Stomach (tissue), 9 donors: ENCODE results near the gene KCNJ12. TPM values are rescaled to one million over a fixed set of nuclear protein-coding genes. Genes with fewer than 3 reads are reported as not detected.

Experiments
- DNase-seq, 2 donors: peaks; one replicate each; pipeline versions ENCODE4 v3.0.0 to v3.0.0-alpha.2; 2013 to 2019
- H3K27ac ChIP-seq, 5 donors: fragments of 200-600 bp in 4 of 5; sonication (generic) in 4 of 5; one replicate each; pipeline ENCODE4 v1.5.1; 2013 to 2019; ENCODE audit warnings: mild to moderate bottlenecking in 1 of 5, moderate library complexity in 1 of 5
- H3K27me3 ChIP-seq, 3 donors: fragments of 200-600 bp; sonication (generic); one replicate each; pipeline ENCODE4 v1.5.1; 2017 to 2019; ENCODE audit warnings: mixed run types in 1 of 3
- H3K36me3 ChIP-seq, 4 donors: fragments of 200-600 bp; sonication (generic); 1 replicate in 3 of 4; 2 replicates in 1 of 4; pipeline ENCODE4 v1.5.1; 2016 to 2019
- H3K4me1 ChIP-seq, 4 donors: fragments of 200-600 bp; sonication (generic); one replicate each; pipeline ENCODE4 v1.5.1; 2016 to 2019
- H3K4me3 ChIP-seq, 4 donors: fragments of 200-600 bp; sonication (generic) in 3 of 4; one replicate each; pipeline ENCODE4 v1.5.1; 2016 to 2019; ENCODE audit warnings: mild to moderate bottlenecking in 1 of 4
- H3K9me3 ChIP-seq, 4 donors: fragments of 200-600 bp; sonication (generic); one replicate each; pipeline ENCODE4 v1.5.1; 2016 to 2019
- EP300 ChIP-seq: sonication (generic); formaldehyde crosslinking; IDR thresholded peaks from one replicate; pipeline ENCODE4 v1.6.1; 2017; ENCODE audit warnings: antibody characterized with exemption
- POLR2A ChIP-seq, 4 donors: fragments of 450-650 bp; IDR thresholded peaks; one replicate each; pipeline ENCODE4 v1.6.1; 2016; ENCODE audit warnings: antibody characterized with exemption in 4 of 4, control low read depth in 2 of 4, mild to moderate bottlenecking in 1 of 4, moderate library complexity in 1 of 4
- POLR2AphosphoS5 ChIP-seq, 3 donors: sonication (generic); formaldehyde crosslinking; IDR thresholded peaks; one replicate each; pipeline ENCODE4 v1.6.1; 2016; ENCODE audit warnings: antibody characterized with exemption in 3 of 3
- WGBS, 5 donors: extraction: QIAGEN DNeasy Blood & Tissue Kit in 3 of 5; methylation state at CpG; one replicate each; pipeline versions ENCODE4 v1.1.5 to v1.1.7; 2013 to 2018; 5-methylcytosine and 5-hydroxymethylcytosine counted together
- intact Hi-C: fragments of 100-400 bp; cut with DNase I; formaldehyde crosslinking; loops from one replicate; pipeline ENCODE4 v1.15.1; 2023; ENCODE audit warnings: low total_unique reads
- polyA plus RNA-seq, 3 donors: library from polyadenylated mRNA; stranded (reverse); fragments of 200-250 nt; gene quantifications; one replicate each; pipeline ENCODE4 v1.2.3, GENCODE V29; 2013
- total RNA-seq, 5 donors: library from RNA; depleted of rRNA; stranded (reverse); fragments of >200 nt; gene quantifications; one replicate each; pipeline versions ENCODE4 v1.1.0 to v1.2.3, GENCODE V29; 2014 to 2016
- TF ChIP-seq, protein P1 (sequence below), 7 experiments: fragments of 450-650 bp in 4 of 7; fragments of 200-600 bp in 3 of 7; sonication (generic) in 3 of 7; IDR thresholded peaks; one replicate each; pipeline ENCODE4 v1.5.1; 2016 to 2019; ENCODE audit warnings: antibody characterized with exemption in 7 of 7, control low read depth in 2 of 7, mild to moderate bottlenecking in 1 of 7
- donor health status: healthy with polysubstance abuse.
- donor health status: Bipolar disorder and iron deficiency.
- donor health status: healthy.

The KCNJ12 gene
- total and polyA plus RNA-seq, 8 donors: under 0.01 to 10.5 (median 1.8) TPM; not detected in 1

GRCh38 chr17:21388944-21389343, 12.8 kb downstream of the KCNJ12 start:
- no peaks in the 10 kb centered on the region for H3K9me3 ChIP-seq
- WGBS, 5 donors: 88 to 100% (median 91%) methylated on average over 2 to 6 of the region's 6 CpGs
- no peaks in the 10 kb centered on the region for H3K36me3 ChIP-seq
- H3K4me3 ChIP-seq: no peak overlapping the region
- intact Hi-C loops: no loop called here
- TF ChIP-seq POLR2A (IDR thresholded peaks at IDR 0.05): no peak
- TF ChIP-seq, protein P1, sequence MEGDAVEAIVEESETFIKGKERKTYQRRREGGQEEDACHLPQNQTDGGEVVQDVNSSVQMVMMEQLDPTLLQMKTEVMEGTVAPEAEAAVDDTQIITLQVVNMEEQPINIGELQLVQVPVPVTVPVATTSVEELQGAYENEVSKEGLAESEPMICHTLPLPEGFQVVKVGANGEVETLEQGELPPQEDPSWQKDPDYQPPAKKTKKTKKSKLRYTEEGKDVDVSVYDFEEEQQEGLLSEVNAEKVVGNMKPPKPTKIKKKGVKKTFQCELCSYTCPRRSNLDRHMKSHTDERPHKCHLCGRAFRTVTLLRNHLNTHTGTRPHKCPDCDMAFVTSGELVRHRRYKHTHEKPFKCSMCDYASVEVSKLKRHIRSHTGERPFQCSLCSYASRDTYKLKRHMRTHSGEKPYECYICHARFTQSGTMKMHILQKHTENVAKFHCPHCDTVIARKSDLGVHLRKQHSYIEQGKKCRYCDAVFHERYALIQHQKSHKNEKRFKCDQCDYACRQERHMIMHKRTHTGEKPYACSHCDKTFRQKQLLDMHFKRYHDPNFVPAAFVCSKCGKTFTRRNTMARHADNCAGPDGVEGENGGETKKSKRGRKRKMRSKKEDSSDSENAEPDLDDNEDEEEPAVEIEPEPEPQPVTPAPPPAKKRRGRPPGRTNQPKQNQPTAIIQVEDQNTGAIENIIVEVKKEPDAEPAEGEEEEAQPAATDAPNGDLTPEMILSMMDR (IDR thresholded peaks at IDR 0.05): no peak
- no peak for TF ChIP-seq POLR2AphosphoS5 (IDR thresholded peaks at IDR 0.05)
- no peak for TF ChIP-seq EP300
- no peak for DNase-seq
- H3K4me1 ChIP-seq: no peaks in the 10 kb centered on the region
- no peak overlapping the region for H3K27ac ChIP-seq
- H3K27me3 ChIP-seq: no peaks in the 10 kb centered on the region

DNA sequence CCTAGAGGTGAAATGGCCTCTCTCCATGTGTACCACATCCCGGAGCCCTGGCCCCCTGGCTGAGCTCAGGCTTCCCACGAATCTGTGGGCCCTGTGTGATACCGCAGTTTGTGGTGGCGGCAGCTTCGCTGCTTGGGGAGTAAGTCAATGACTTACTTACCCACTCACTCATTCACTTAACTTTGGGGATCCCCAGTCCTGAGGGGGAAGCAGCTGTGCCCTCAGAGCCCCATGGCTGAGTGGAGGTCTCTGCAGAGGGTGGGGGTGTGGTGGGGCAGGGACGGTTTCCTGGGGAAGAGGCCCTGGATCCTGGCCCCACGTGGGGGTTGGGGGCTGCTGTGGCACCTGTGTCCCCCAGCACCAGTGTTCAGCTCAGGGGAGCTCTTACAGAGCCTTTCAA, 13.2 kb downstream of the KCNJ12 start:
- intact Hi-C loops: no loop called here

DNA sequence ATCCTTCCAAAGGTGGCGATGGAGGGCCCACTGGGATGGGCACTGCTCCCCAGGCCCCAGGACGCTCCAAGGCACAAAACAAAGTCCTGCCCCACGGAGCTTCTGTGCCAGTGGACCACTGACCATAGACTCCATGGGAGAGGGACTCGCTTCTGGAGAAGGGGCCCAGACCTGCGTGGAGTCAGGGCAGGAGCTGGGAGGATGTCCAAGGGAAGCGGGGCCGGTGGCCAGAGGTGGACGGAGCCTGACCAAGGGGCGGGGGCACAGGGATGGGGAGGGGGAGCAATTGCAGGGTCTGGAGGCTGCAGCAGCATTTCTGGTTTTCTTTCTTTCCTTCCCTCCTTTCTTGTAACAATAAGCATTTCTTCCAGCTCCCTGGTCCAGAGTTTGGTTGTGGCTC, 14.1 kb downstream of the KCNJ12 start:
- Histone ChIP-seq H3K9me3 (no peaks in the 10 kb centered on the region), H3K27ac (no peak overlapping the region), H3K27me3 (no peaks in the 10 kb centered on the region), H3K4me1 (no peaks in the 10 kb centered on the region), H3K36me3 (no peaks in the 10 kb centered on the region), H3K4me3 (no peak overlapping the region)
- intact Hi-C loops: no loop called here
- WGBS, 5 donors: 84 to 89% (median 86%) methylated on average over 7 to 9 of the region's 9 CpGs
- TF ChIP-seq POLR2AphosphoS5 (IDR thresholded peaks at IDR 0.05) (no peak), POLR2A (IDR thresholded peaks at IDR 0.05) (no peak), EP300 (no peak)
- TF ChIP-seq, protein P1 (IDR thresholded peaks at IDR 0.05): no peak
- DNase-seq: no peak

More for the DNA sequence above, 13.2 kb downstream of the KCNJ12 start:
- no peak overlapping the region for H3K4me3 ChIP-seq
- H3K27me3 ChIP-seq: no peaks in the 10 kb centered on the region
- no peaks in the 10 kb centered on the region for H3K4me1 ChIP-seq
- no peak for DNase-seq
- H3K9me3 ChIP-seq: no peaks in the 10 kb centered on the region
- no peak overlapping the region for H3K27ac ChIP-seq
- no peaks in the 10 kb centered on the region for H3K36me3 ChIP-seq
- TF ChIP-seq, protein P1 (IDR thresholded peaks at IDR 0.05): no peak
- TF ChIP-seq EP300 (no peak), POLR2A (IDR thresholded peaks at IDR 0.05) (no peak), POLR2AphosphoS5 (IDR thresholded peaks at IDR 0.05) (no peak)
- 68 to 83% (median 80%) methylated on average over 1 to 7 of the region's 7 CpGs for WGBS, 5 donors

- H3K4me1 ChIP-seq: peaks cover 0 to 5% (median 0%) of the 10 kb centered on the region in 4 donors
- 44 to 74% (median 68%) methylated on average over 1 to 7 of the region's 7 CpGs for WGBS, 5 donors
- no peak overlapping the region for H3K27ac ChIP-seq
- no peak for DNase-seq
- H3K27me3 ChIP-seq: no peaks in the 10 kb centered on the region
- no peak overlapping the region for H3K4me3 ChIP-seq
- TF ChIP-seq POLR2A (IDR thresholded peaks at IDR 0.05) (no peak), POLR2AphosphoS5 (IDR thresholded peaks at IDR 0.05) (no peak), EP300 (no peak)
- TF ChIP-seq, protein P1 (IDR thresholded peaks at IDR 0.05): no peak
- no peaks in the 10 kb centered on the region for H3K9me3 ChIP-seq
- intact Hi-C loops: no loop called here
- no peaks in the 10 kb centered on the region for H3K36me3 ChIP-seq
These were observed 16.1 kb downstream of the KCNJ12 start for GRCh38 chr17:21392266-21392665.
